Stimulated activated CD4-positive, alpha-beta T cell treated with anti-CD3 and anti-CD28 coated beads, Interleukin-1b, Interleukin-23, amount 100 ng/mL, for 1 hour (primary cell): Measurements from ENCODE around the gene STXBP4.
A peak's percentile ranks its signal among the peaks of the same experiment; 100 is the strongest.

Experiments
- DNase-seq, 2 donors: peaks; one replicate each; pipeline ENCODE4 v3.0.0-alpha.2; 2020; ENCODE audit warnings: low read depth in 2 of 2

STXBP4 gene

GRCh38 chr17:54968262-54968987, at the start of gene STXBP4, which contains the start of gene COX11:
Gene STXBP4 (plus strand): TSS chr17:54968765. CDS start chr17:54986220, 17,455 bp downstream.
Gene COX11 (minus strand): TSS chr17:54968654. CDS start chr17:54968646, 8 bp downstream.
- DNase-seq, result peak; percentile 86 to 87

- DNase-seq, result no peak
Measured at GRCh38 chr17:54919425-54919824, 49.1 kb upstream of the STXBP4 start.

- no peak for DNase-seq
Measured at GRCh38 chr17:54920819-54921218, 47.7 kb upstream of the STXBP4 start.

GRCh38 chr17:54924405-54924804, 44.2 kb upstream of the STXBP4 start:
- DNase-seq, result no peak

GRCh38 chr17:54927525-54927924, 41.0 kb upstream of the STXBP4 start:
- DNase-seq, result no peak

- DNase-seq, result no peak
Measured at GRCh38 chr17:54932711-54933110, 35.9 kb upstream of the STXBP4 start.

- DNase-seq, result no peak
Measured at GRCh38 chr17:54933921-54934320, 34.6 kb upstream of the STXBP4 start.

GRCh38 chr17:54935471-54935870, 33.1 kb upstream of the STXBP4 start:
- no peak for DNase-seq

GRCh38 chr17:54937018-54937417, 31.5 kb upstream of the STXBP4 start:
- DNase-seq, result no peak

- no peak for DNase-seq
Measured at GRCh38 chr17:54937426-54937825, 31.1 kb upstream of the STXBP4 start.

- DNase-seq, result no peak
Measured at GRCh38 chr17:54941285-54941684, 27.3 kb upstream of the STXBP4 start.

- DNase-seq, result no peak
Measured at GRCh38 chr17:54944796-54945195, 23.8 kb upstream of the STXBP4 start.

GRCh38 chr17:54945231-54945630, 23.3 kb upstream of the STXBP4 start:
- DNase-seq, result no peak

GRCh38 chr17:54945671-54946070, 22.9 kb upstream of the STXBP4 start:
- DNase-seq, result no peak

- no peak for DNase-seq
Measured at GRCh38 chr17:54947396-54947795, 21.2 kb upstream of the STXBP4 start.

- DNase-seq, result no peak
Measured at GRCh38 chr17:54948380-54948779, 20.2 kb upstream of the STXBP4 start.

GRCh38 chr17:54950116-54950515, 18.4 kb upstream of the STXBP4 start:
- DNase-seq, result no peak

- no peak for DNase-seq
Measured at GRCh38 chr17:54951286-54951685, 17.3 kb upstream of the STXBP4 start.

GRCh38 chr17:54956791-54957190, 11.8 kb upstream of the STXBP4 start:
- DNase-seq, result no peak

GRCh38 chr17:54967621-54968261, 824 bp upstream of the STXBP4 start:
- no peak for DNase-seq

GRCh38 chr17:54968988-54969332, 395 bp downstream of the STXBP4 start:
- peak in 1 of 2 donors; percentile 16 for DNase-seq

GRCh38 chr17:54969658-54970572, 1.4 kb downstream of the STXBP4 start:
- no peak for DNase-seq
